Nephron progenitor cell (in vitro differentiated cells): ENCODE data around the gene CMAS.
"Not testable (repeated sequence)": the region's sequence is repeated elsewhere in the genome, so short reads cannot be mapped to it uniquely, and the experiment has no call there.

ENCODE experiments used
- DNase-seq: peaks from one replicate; pipeline ENCODE4 v3.0.0; 2021
- H3K27ac Mint-ChIP-seq: 2 replicates; pipeline ENCODE4 v1.8.0; 2021; ENCODE audit warnings: mild to moderate bottlenecking, moderate library complexity, mixed read lengths
- H3K27me3 Mint-ChIP-seq: 2 replicates; pipeline ENCODE4 v1.8.0; 2021; ENCODE audit warnings: mild to moderate bottlenecking, low read depth, mixed read lengths; ENCODE audit not compliant: poor library complexity
- H3K36me3 Mint-ChIP-seq: 2 replicates; pipeline ENCODE4 v1.8.0; 2021; ENCODE audit warnings: low read depth, mixed read lengths
- H3K4me1 Mint-ChIP-seq: 2 replicates; pipeline ENCODE4 v1.8.0; 2021; ENCODE audit warnings: mixed read lengths
- H3K4me3 Mint-ChIP-seq: 2 replicates; pipeline ENCODE4 v1.8.0; 2021; ENCODE audit warnings: mild to moderate bottlenecking, moderate library complexity, mixed read lengths
- H3K9me3 Mint-ChIP-seq: 2 replicates; pipeline ENCODE4 v1.8.0; 2021; ENCODE audit warnings: mild to moderate bottlenecking, moderate library complexity, mixed read lengths
- CTCF ChIP-seq: fragments of 200-600 bp; sonication (generic); IDR thresholded peaks from 2 replicates; pipeline ENCODE4 v1.5.0; 2021; ENCODE audit warnings: antibody characterized with exemption

The CMAS gene

GRCh38 chr12:22048351-22049041 is 2.5 kb downstream of the CMAS start:
- peaks cover 36% of the 10 kb centered on the region for H3K36me3 Mint-ChIP-seq
- TF ChIP-seq CTCF, result no peak
- DNase-seq, result no peak
- no peaks in the 10 kb centered on the region for H3K9me3 Mint-ChIP-seq
- peak overlapping the region; percentile 80 for H3K27ac Mint-ChIP-seq
- no peaks in the 10 kb centered on the region for H3K27me3 Mint-ChIP-seq
- H3K4me1 Mint-ChIP-seq, result peaks cover 35% of the 10 kb centered on the region
- H3K4me3 Mint-ChIP-seq, result peak overlapping the region; percentile 15

GRCh38 chr12:22050078-22050477 is 4.1 kb downstream of the CMAS start:
- Mint-ChIP-seq H3K4me3 (no peak overlapping the region), H3K36me3 (peaks cover 36% of the 10 kb centered on the region), H3K9me3 (no peaks in the 10 kb centered on the region), H3K4me1 (peaks cover 35% of the 10 kb centered on the region), H3K27ac (no peak overlapping the region), H3K27me3 (no peaks in the 10 kb centered on the region)
- no peak for TF ChIP-seq CTCF
- DNase-seq, result no peak

DNA sequence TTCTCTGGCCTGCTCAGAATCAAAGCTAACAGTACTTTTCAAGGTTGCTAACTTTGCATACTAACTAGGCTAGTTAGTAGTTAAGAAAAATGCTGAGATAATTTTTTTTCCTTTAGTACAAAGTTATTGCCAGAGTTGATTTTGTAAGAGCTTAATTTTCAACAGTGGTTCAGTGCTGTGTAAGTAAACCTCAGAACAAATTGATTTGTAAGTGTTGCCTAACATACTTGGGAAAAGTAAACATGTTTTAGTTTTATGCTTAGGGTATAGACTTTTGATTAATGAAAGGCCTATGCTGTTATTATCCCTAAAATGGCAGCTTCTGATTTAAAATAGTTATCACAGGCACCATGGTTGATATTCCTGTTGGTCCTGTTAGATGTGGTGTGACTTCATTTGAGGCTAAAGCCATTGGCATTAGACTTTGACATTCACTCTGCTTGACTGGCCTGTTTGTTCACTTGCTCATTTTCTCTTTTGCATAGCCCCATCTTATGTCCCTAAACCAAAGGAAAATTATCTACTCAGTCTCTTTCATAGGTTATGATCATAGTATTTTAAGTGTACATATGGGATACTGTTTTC is 5.2 kb downstream of the CMAS start:
- DNase-seq, result no peak
- no peak for TF ChIP-seq CTCF
- no peak overlapping the region for H3K4me3 Mint-ChIP-seq
- no peaks in the 10 kb centered on the region for H3K27me3 Mint-ChIP-seq
- peaks cover 47% of the 10 kb centered on the region for H3K36me3 Mint-ChIP-seq
- H3K9me3 Mint-ChIP-seq, result no peaks in the 10 kb centered on the region
- H3K4me1 Mint-ChIP-seq, result peaks cover 35% of the 10 kb centered on the region
- no peak overlapping the region for H3K27ac Mint-ChIP-seq

DNA sequence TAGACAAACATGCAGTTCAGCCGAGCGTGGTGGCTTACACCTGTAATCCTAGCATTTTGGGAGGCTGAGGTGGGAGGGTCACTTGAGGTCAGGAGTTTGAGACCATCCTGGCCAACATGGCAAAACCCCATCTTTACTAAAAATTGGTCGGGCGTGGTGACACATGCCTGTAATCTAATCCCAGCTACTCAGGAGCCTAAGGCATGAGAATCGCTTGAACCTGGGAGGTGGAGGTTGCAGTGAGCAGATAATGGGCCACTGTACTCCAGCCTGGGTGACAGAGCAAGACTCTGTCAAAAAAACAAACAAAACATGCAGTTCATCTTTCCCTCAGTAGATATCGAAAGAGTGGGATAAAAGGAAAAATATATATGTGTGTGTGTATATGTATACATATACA is 7.0 kb downstream of the CMAS start:
- not testable (repeated sequence) for H3K27me3 Mint-ChIP-seq, H3K9me3 Mint-ChIP-seq, DNase-seq, H3K27ac Mint-ChIP-seq, H3K4me3 Mint-ChIP-seq
- Mint-ChIP-seq H3K36me3 (peaks cover 60% of the 10 kb centered on the region), H3K4me1 (peaks cover 21% of the 10 kb centered on the region)

GRCh38 chr12:22054155-22054554 is 8.1 kb downstream of the CMAS start:
- no peak for DNase-seq
- Mint-ChIP-seq H3K4me1 (peaks cover 9% of the 10 kb centered on the region), H3K4me3 (no peak overlapping the region), H3K9me3 (no peaks in the 10 kb centered on the region), H3K27ac (no peak overlapping the region), H3K27me3 (no peaks in the 10 kb centered on the region), H3K36me3 (peaks cover 61% of the 10 kb centered on the region)
- TF ChIP-seq CTCF, result no peak

- Mint-ChIP-seq H3K27ac (no peak overlapping the region), H3K36me3 (peaks cover 44% of the 10 kb centered on the region), H3K4me1 (no peaks in the 10 kb centered on the region), H3K4me3 (no peak overlapping the region), H3K9me3 (no peaks in the 10 kb centered on the region), H3K27me3 (no peaks in the 10 kb centered on the region)
- no peak for DNase-seq
- no peak for TF ChIP-seq CTCF
Observed at GRCh38 chr12:22056607-22057006, 10.6 kb downstream of the CMAS start.
